Fibroblast of the conjunctiva (primary cell): ENCODE data around the gene LCN1.

Experiments used
- DNase-seq: peaks from one replicate; pipeline ENCODE4 v3.0.0-alpha.2; 2010; ENCODE audit warnings: low read depth

LCN1 gene

DNA sequence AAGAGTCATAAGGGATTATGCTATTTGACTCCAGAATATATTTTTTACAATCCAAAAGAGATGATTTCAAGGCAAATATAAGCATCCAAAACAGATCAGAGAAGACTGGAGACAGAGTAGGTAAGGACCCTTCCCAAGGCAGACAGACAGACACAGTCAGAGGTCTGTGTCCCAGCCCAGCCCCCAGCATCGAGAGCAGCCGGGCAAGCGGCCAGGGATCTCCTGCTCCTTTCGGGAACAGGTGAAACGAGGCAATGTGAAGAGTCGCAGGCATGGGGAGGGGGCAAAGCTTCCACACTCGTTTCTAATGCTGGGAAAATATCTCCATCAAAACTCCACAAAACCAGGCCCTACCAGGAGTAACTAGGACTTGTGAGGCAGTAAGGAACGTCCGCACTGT, 46.1 kb downstream of the LCN1 start:
- DNase-seq, result no peak

DNA sequence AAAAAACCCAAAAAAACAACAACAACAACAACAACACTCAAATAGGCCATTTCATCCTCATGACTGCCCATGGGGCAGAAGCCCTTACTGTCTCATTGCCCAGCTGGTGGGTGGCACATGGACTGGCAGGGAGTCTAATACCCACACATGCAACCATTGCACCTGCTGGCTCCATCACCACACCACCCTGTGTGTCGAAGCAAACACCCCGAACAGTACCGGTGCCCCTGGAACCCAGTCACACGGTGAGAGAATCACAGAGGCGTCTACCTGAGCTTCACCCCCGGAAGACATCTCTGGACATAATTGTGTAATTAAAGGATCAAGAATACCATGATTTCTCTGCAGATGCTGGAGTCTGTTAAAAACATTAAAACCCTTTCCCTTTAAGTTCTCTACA, 46.8 kb downstream of the LCN1 start:
- DNase-seq, result no peak

DNA sequence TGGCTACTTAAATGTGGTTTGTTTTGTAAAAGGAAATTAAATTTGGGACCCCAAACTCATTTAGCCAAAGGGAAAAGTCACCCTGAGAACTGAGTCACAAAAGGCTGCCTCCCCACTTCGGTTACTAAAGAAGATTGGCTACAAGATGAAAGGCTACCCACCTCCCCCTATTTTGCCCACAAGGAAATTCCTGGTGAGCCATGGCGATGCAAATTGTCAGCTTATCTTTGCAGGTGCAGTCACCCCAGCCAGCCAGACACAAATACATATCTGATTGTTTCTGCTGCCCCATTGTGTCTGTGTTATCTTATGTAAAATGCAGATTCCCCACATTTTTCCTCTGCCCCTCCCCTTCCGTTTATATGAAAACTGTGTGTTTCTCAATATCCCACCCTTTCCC, 49.2 kb downstream of the LCN1 start:
- no peak for DNase-seq

DNA sequence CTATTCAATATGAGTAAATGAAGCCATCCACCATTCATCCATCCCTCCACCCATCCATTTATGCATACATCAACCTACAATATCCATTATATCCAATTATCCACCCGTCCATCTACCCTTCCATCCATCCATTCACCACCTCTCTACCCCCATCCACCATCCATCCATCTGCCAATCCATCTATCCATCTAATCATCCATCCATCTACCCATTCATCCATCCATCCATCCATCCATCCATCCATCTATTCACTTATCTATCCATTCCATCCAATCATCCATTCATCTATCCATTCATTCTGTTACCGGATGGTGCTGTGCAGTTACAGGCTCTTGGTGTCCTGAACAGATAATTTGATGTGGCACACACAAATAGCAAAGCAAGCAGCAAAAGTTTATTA, 51.0 kb downstream of the LCN1 start:
- no peak for DNase-seq

DNA sequence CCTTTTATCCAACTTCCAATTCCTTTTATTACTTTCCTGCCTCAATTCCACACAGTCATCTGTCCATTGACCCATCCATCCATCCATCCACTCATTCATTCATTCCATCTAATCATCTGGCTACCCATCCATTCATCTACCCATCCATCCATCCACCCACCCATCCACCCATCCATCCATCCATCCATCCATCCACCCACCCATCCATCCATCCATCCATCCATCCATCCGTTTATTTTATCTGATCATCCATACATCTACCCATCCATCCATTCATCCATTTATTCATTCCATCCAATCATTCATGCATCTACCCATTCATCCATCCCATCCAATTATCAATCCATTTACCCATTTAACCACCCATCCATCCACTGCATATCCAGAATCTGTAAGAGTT, 51.9 kb downstream of the LCN1 start:
- no peak for DNase-seq

DNA sequence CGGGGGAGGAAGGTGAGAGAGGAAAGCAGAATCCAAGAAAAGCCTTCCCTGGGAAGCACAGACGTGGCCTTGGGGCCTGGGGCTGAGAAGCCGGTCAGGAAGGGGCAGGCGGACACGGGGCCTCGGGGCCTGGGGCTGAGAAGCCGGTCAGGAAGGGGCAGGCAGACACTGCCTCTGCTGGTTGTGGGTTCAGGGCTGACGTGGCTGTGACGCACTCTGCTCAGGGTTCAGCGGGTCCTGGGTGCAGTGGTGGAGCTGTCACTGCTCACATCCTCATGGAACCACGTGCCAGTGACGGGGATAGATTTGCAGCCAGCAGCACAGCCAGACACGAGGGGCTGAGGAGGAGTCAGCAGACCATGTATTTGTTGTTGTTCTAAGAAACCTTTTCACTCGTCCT, 53.1 kb downstream of the LCN1 start:
- no peak for DNase-seq

DNA sequence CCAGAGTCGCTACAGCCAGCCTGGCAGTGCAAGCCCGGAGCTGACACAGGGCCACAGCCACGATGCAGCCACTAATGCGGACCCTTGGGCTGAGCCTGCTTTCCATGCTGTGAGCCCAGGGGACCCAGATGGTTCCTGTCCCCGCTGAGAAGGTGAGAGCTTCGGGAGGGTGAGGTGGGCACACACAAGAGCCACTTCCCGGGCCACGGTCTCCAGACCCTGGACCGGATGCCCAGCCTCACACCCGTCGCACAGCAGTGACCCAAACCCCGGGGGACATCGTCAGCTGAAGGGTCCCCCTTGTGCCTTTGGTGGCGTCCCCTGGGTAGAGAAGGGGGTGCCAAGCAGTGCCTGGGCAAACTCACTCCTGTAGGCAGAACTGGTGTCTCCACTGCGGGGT, 53.7 kb downstream of the LCN1 start:
- DNase-seq, result no peak
